B cell (primary cell): ENCODE data around the gene VARS1. TPM values are rescaled to one million over a fixed set of nuclear protein-coding genes. Genes with fewer than 3 reads are reported as not detected.
"Not testable (repeated sequence)": the region's sequence is repeated elsewhere in the genome, so short reads cannot be mapped to it uniquely, and the experiment has no call there.

ENCODE experiments used
- ATAC-seq: fragments of 200-7000 bp; cut with Tn5 transposase; one replicate; pipeline ENCODE4 v1.10.0; 2021; ENCODE audit warnings: low read depth, mild to moderate bottlenecking, moderate number of reproducible peaks, moderate library complexity
- CTCF ChIA-PET: fragments of 350-600 bp; sonication (Branson Sonifier 250); formaldehyde crosslinking; loops from one replicate; lab custom pipeline; 2021; ENCODE audit warnings: antibody characterized with exemption, inconsistent platforms; lab: Charles Lee
- POLR2A ChIA-PET: fragments of 350-600 bp; sonication (Branson Sonifier 250); formaldehyde crosslinking; loops from one replicate; lab custom pipeline; 2021; ENCODE audit warnings: antibody characterized with exemption; lab: Charles Lee
- DNase-seq: peaks from one replicate; pipeline ENCODE4 v3.0.0; 2013
- H2AFZ ChIP-seq: 2 replicates; pipeline ENCODE4 v1.6.1; 2012; ENCODE audit warnings: mild to moderate bottlenecking, low read depth, low read length; ENCODE audit not compliant: insufficient read depth, poor library complexity, severe bottlenecking
- H3K27ac ChIP-seq, 2 donors: 1 replicate in 1 of 2; 2 replicates in 1 of 2; pipeline ENCODE4 v1.5.1; 2012 to 2013; ENCODE audit warnings: low read length in 2 of 2, mild to moderate bottlenecking in 2 of 2, moderate library complexity in 1 of 2
- H3K27me3 ChIP-seq, 4 experiments: fragments of 200-600 bp in 1 of 4; sonication (generic) in 1 of 4; replicated peaks in 1 of 4; 1 replicate in 2 of 4; 2 replicates in 2 of 4; pipeline versions ENCODE4 v1.6.1 to v1.7.0; 2013 to 2016; ENCODE audit warnings: low read length in 3 of 4, mild to moderate bottlenecking in 2 of 4, mixed read lengths in 1 of 4, moderate library complexity in 1 of 4; ENCODE audit not compliant: insufficient read depth in 4 of 4, control insufficient read depth in 3 of 4; ENCODE audit errors: control extremely low read depth in 1 of 4
- H3K36me3 ChIP-seq, 2 experiments: replicated peaks in 1 of 2; 1 replicate in 1 of 2; 2 replicates in 1 of 2; pipeline versions ENCODE4 v1.6.1 to v1.7.1; 2013; ENCODE audit warnings: low read length in 1 of 2; ENCODE audit not compliant: insufficient read depth in 2 of 2, control insufficient read depth in 1 of 2; ENCODE audit errors: control extremely low read depth in 1 of 2, extremely low read depth in 1 of 2
- H3K4me1 ChIP-seq, 2 donors: fragments of 200-600 bp in 1 of 2; sonication (generic) in 1 of 2; 1 replicate in 1 of 2; 2 replicates in 1 of 2; pipeline versions ENCODE4 v1.5.1 to v1.6.1; 2013 to 2017; ENCODE audit warnings: low read length in 2 of 2; ENCODE audit not compliant: control insufficient read depth in 2 of 2, insufficient read depth in 2 of 2
- H3K4me2 ChIP-seq: replicated peaks from 2 replicates; pipeline ENCODE3; 2012; ENCODE audit warnings: mild to moderate bottlenecking, low read depth, low read length; ENCODE audit not compliant: poor library complexity, severe bottlenecking
- H3K4me3 ChIP-seq, 5 experiments: fragments of 200-600 bp in 1 of 5; sonication (generic) in 1 of 5; 1 replicate in 3 of 5; 2 replicates in 2 of 5; pipeline versions ENCODE4 v1.5.1 to v1.7.0; 2011 to 2016; ENCODE audit warnings: low read length in 4 of 5, mild to moderate bottlenecking in 4 of 5, low read depth in 2 of 5, control low read depth in 1 of 5, moderate library complexity in 1 of 5; ENCODE audit not compliant: insufficient read depth in 1 of 5; ENCODE audit errors: control extremely low read depth in 1 of 5, extremely low read depth in 1 of 5
- H3K79me2 ChIP-seq: fragments of 200-600 bp; sonication (generic); one replicate; pipeline ENCODE4 v1.6.0; 2016; ENCODE audit warnings: low read length; ENCODE audit not compliant: control insufficient read depth, insufficient read depth
- H3K9ac ChIP-seq: fragments of 200-600 bp; sonication (generic); 2 replicates; pipeline ENCODE4 v1.6.1; 2017; ENCODE audit warnings: mild to moderate bottlenecking, low read length, moderate library complexity
- H3K9me3 ChIP-seq, 3 donors: one replicate each; pipeline versions ENCODE4 v1.6.1 to v1.7.1; 2013; ENCODE audit warnings: low read length in 2 of 3; ENCODE audit not compliant: control insufficient read depth in 2 of 3, insufficient read depth in 1 of 3; ENCODE audit errors: control extremely low read depth in 1 of 3
- H4K20me1 ChIP-seq: 2 replicates; pipeline ENCODE4 v1.6.0; 2012; ENCODE audit warnings: mild to moderate bottlenecking, low read length; ENCODE audit not compliant: insufficient read depth, control insufficient read depth, poor library complexity, severe bottlenecking
- H3K27ac Mint-ChIP-seq: one replicate; pipeline ENCODE4 v1.8.0; 2021; ENCODE audit warnings: mixed read lengths
- H3K27me3 Mint-ChIP-seq: one replicate; pipeline ENCODE4 v1.8.0; 2021; ENCODE audit warnings: mixed read lengths
- H3K4me1 Mint-ChIP-seq: one replicate; pipeline ENCODE4 v1.8.0; 2021; ENCODE audit warnings: mixed read lengths
- H3K4me3 Mint-ChIP-seq: one replicate; pipeline ENCODE4 v1.8.0; 2021; ENCODE audit warnings: mixed read lengths
- H3K9me3 Mint-ChIP-seq: one replicate; pipeline ENCODE4 v1.8.0; 2022; ENCODE audit warnings: mixed read lengths; ENCODE audit not compliant: insufficient read depth
- CTCF ChIP-seq: fragments of 200-600 bp; IDR thresholded peaks from one replicate; pipeline ENCODE4 v1.8.0; 2022; ENCODE audit warnings: antibody characterized with exemption, mild to moderate bottlenecking
- EZH2 ChIP-seq: IDR thresholded peaks from 2 replicates; pipeline ENCODE4 v1.6.1; 2012; ENCODE audit warnings: borderline replicate concordance, low read depth, mild to moderate bottlenecking, moderate library complexity, low read length; ENCODE audit not compliant: insufficient read depth, poor library complexity, severe bottlenecking
- WGBS: methylation state at CpG from one replicate; pipeline ENCODE4 v1.1.5; 2013; ENCODE audit warnings: missing lambda C conversion rate; ENCODE audit not compliant: insufficient coverage; 5-methylcytosine and 5-hydroxymethylcytosine counted together
- intact Hi-C: fragments of 100-400 bp; cut with micrococcal nuclease; formaldehyde crosslinking; loops from one replicate; pipeline ENCODE4 v1.10.0; 2022
- polyA plus RNA-seq: library from polyadenylated mRNA; depleted of rRNA; stranded (reverse); fragments of >200 nt; gene quantifications from 2 replicates; pipeline ENCODE4 v1.2.3, GENCODE V29; 2012
- total RNA-seq, 2 donors: library from RNA; stranded (reverse); fragments of 120-200 nt in 1 of 2; gene quantifications; 1 replicate in 1 of 2; 2 replicates in 1 of 2; pipeline versions ENCODE4 v1.2.3 to v1.2.4, GENCODE V29; 2013 to 2022

VARS1 gene
- total and polyA plus RNA-seq, 2 donors (not counting 1 experiment from before 2014, with no cell fraction given) = 52.3 to 66.8 TPM

DNA sequence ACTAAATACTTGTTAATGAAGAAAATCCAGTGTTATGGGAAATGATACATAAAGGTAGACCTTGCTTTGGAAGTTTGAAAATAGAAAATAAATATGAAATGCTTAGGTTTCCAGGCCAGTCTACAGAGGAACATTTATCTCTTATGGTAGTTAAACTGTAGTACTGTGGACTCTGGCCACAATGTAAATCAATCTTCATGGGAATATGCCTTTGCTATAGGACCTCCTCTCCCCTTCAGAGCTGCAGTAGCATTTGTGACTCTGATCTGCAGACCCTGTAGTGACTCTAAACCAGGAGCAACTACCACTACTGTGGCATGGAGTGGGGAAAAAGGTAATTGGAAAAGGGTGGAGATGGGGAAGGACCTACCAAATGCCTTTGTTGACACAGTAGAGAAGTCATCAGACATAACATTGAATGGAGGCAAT, 24.3 kb upstream of the VARS1 start:
- no peaks in the 10 kb centered on the region for H3K27me3 ChIP-seq
- DNase-seq (no peak), ATAC-seq (no peak)
- Mint-ChIP-seq H3K4me3 (peak overlapping the region; percentile 68), H3K4me1 (peaks cover 26% of the 10 kb centered on the region), H3K9me3 (no peaks in the 10 kb centered on the region), H3K27me3 (no peaks in the 10 kb centered on the region), H3K27ac (peak overlapping the region; percentile 38)
- intact Hi-C loops = loop anchor here (5.0 kb wide), 1 partner anchor 42 kb away; the partner anchor contains the start of gene NEU1
- CTCF ChIA-PET = interaction anchor here (0.7 to 1.5 kb wide), 4 partner anchors 13 to 92 kb away, joined by 3 to 7 read pairs (median 4); partner anchors contain the start of gene LSM2
- H3K36me3 ChIP-seq = no peaks in the 10 kb centered on the region
- no peak overlapping the region for H3K4me3 ChIP-seq
- no peak overlapping the region for H2AFZ ChIP-seq
- no peak overlapping the region for H3K9ac ChIP-seq
- no peaks in the 10 kb centered on the region for H3K9me3 ChIP-seq
- peaks cover 24 to 33% of the 10 kb centered on the region in 2 donors for H3K4me1 ChIP-seq
- no peaks in the 10 kb centered on the region for H3K79me2 ChIP-seq
- TF ChIP-seq EZH2 (no peak), CTCF (no peak)
- H3K27ac ChIP-seq = no peak overlapping the region
- H4K20me1 ChIP-seq = no peaks in the 10 kb centered on the region
- no peak overlapping the region for H3K4me2 ChIP-seq
- POLR2A ChIA-PET = interaction anchor here (0.7 kb wide), 1 partner anchor 89 kb away, joined by 11 read pairs; no protein-coding TSS in a partner anchor

- H4K20me1 ChIP-seq, ATAC-seq, H3K9me3 ChIP-seq, H3K9me3 Mint-ChIP-seq, POLR2A ChIA-PET, DNase-seq, H3K27me3 ChIP-seq, H3K27me3 Mint-ChIP-seq, H3K79me2 ChIP-seq, H3K36me3 ChIP-seq: not testable (repeated sequence)
- CTCF ChIA-PET = interaction anchor here (1.0 to 1.2 kb wide), 2 partner anchors 12 to 88 kb away, joined by 3 to 10 read pairs; partner anchors contain the start of gene DDAH2
- Histone ChIP-seq H3K4me2 (peak overlapping the region; percentile 40), H3K9ac (peak overlapping the region; percentile 58), H3K4me3 (peak overlapping the region in 4 of 5 experiments; percentile 4 to 79 (median 40)), H3K27ac (peak overlapping the region in 1 of 2 donors; percentile 47), H2AFZ (peak overlapping the region; percentile 68), H3K4me1 (peaks cover 30 to 48% of the 10 kb centered on the region in 2 donors)
- intact Hi-C loops = loop anchor here (5.0 kb wide), 1 partner anchor 44 kb away; the partner anchor contains the start of gene NEU1
- WGBS = 44% methylated on average over 5 of the region's 8 CpGs
- Mint-ChIP-seq H3K27ac (peak overlapping the region; percentile 74), H3K4me3 (peak overlapping the region; percentile 53), H3K4me1 (peaks cover 34% of the 10 kb centered on the region)
These were observed 22.5 kb upstream of the VARS1 start for GRCh38 chr6:31817929-31818511.

DNA sequence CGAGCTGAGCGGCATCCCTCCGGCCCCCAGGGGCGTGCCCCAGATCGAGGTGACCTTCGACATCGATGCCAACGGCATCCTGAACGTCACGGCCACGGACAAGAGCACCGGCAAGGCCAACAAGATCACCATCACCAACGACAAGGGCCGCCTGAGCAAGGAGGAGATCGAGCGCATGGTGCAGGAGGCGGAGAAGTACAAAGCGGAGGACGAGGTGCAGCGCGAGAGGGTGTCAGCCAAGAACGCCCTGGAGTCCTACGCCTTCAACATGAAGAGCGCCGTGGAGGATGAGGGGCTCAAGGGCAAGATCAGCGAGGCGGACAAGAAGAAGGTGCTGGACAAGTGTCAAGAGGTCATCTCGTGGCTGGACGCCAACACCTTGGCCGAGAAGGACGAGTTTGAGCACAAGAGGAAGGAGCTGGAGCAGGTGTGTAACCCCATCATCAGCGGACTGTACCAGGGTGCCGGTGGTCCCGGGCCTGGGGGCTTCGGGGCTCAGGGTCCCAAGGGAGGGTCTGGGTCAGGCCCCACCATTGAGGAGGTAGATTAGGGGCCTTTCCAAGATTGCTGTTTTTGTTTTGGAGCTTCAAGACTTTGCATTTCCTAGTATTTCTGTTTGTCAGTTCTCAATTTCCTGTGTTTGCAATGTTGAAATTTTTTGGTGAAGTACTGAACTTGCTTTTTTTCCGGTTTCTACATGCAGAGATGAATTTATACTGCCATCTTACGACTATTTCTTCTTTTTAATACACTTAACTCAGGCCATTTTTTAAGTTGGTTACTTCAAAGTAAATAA, 21.8 kb upstream of the VARS1 start:
- H3K27me3 ChIP-seq, H3K36me3 ChIP-seq, H3K9me3 ChIP-seq, H4K20me1 ChIP-seq, H3K27me3 Mint-ChIP-seq, ATAC-seq, POLR2A ChIA-PET, H3K79me2 ChIP-seq, H3K9me3 Mint-ChIP-seq: not testable (repeated sequence)
- Histone ChIP-seq H3K4me2 (peak overlapping the region; percentile 40), H3K9ac (peak overlapping the region; percentile 58), H3K4me3 (peak overlapping the region; percentile 39 to 79 (median 42)), H2AFZ (peak overlapping the region; percentile 68), H3K27ac (peak overlapping the region; percentile 41 to 47), H3K4me1 (peaks cover 23 to 43% of the 10 kb centered on the region in 2 donors)
- Mint-ChIP-seq H3K4me1 (peaks cover 30% of the 10 kb centered on the region), H3K4me3 (peak overlapping the region; percentile 53), H3K27ac (peak overlapping the region; percentile 74)
- CTCF ChIA-PET = interaction anchor here (1.2 kb wide), 1 partner anchor 13 kb away, joined by 10 read pairs; no protein-coding TSS in a partner anchor
- WGBS = 16% methylated on average over 7 of the region's 37 CpGs
- intact Hi-C loops = loop anchor here (5.0 kb wide), 1 partner anchor 45 kb away; the partner anchor contains the start of gene NEU1
- DNase-seq = peak; percentile 62
